GM23338 (cell line): ENCODE results near the gene TIAM1. TPM values are rescaled to one million over a fixed set of nuclear protein-coding genes. Genes with fewer than 3 reads are reported as not detected.

Source experiments
- CREB1 ChIP-seq: fragments of 250-450 bp; sonication (Bioruptor Pico); IDR thresholded peaks from 2 replicates; pipeline ENCODE4 v1.5.0; 2020; ENCODE audit warnings: low read depth, mild to moderate bottlenecking, moderate library complexity
- CTCF ChIP-seq, 2 experiments: fragments of 200-600 bp in 1 of 2; sonication (generic) in 1 of 2; conservative IDR thresholded peaks; 2 replicates each; pipeline versions ENCODE4 v1.5.1 to v1.6.1; 2016 to 2017; ENCODE audit warnings: antibody characterized with exemption in 2 of 2, low read depth in 2 of 2, mild to moderate bottlenecking in 2 of 2, moderate library complexity in 1 of 2
- ETS1 ChIP-seq: IDR thresholded peaks from 2 replicates; pipeline ENCODE4 v1.6.1; 2016; ENCODE audit warnings: antibody characterized with exemption
- EZH2phosphoT487 ChIP-seq: fragments of 200-600 bp; sonication (generic); IDR thresholded peaks from one replicate; pipeline ENCODE4 v1.8.1; 2018; ENCODE audit warnings: antibody characterized with exemption; ENCODE audit not compliant: unreplicated experiment
- NANOG ChIP-seq: IDR thresholded peaks from 2 replicates; pipeline ENCODE4 v1.6.1; 2016; ENCODE audit warnings: antibody characterized with exemption, borderline replicate concordance
- POLR2AphosphoS5 ChIP-seq: IDR thresholded peaks from 2 replicates; pipeline ENCODE4 v1.6.1; 2016; ENCODE audit warnings: antibody characterized with exemption, low read depth
- REST ChIP-seq: IDR thresholded peaks from one replicate; pipeline ENCODE4 v1.6.1; 2018; ENCODE audit warnings: antibody characterized with exemption; ENCODE audit not compliant: unreplicated experiment
- STAT1 ChIP-seq: IDR thresholded peaks from one replicate; pipeline ENCODE4 v1.6.1; 2016; ENCODE audit warnings: antibody characterized with exemption; ENCODE audit not compliant: unreplicated experiment
- ZNF114 ChIP-seq: fragments of 250-450 bp; sonication (Bioruptor Pico); IDR thresholded peaks from 2 replicates; pipeline ENCODE4 v1.5.0; 2020; ENCODE audit warnings: mild to moderate bottlenecking, moderate library complexity
- polyA plus RNA-seq: library from polyadenylated mRNA; unstranded; fragments of >200 nt; fragmentation: Nextera tagmentation; extraction: Ambion mirVana; gene quantifications from 2 replicates; pipeline ENCODE4 v1.2.1, GENCODE V29; 2016
- total RNA-seq: library from RNA; depleted of rRNA; stranded (reverse); fragments of >200 nt; shearing (Covaris generic); gene quantifications from 2 replicates; pipeline ENCODE4 v1.2.3, GENCODE V29; 2014
- TF ChIP-seq, protein P1 (sequence below): fragments of 250-450 bp; sonication (Bioruptor Pico); IDR thresholded peaks from 2 replicates; pipeline ENCODE4 v1.5.0; 2020; ENCODE audit warnings: mild to moderate bottlenecking, moderate library complexity

TIAM1 gene
- total and polyA plus RNA-seq, 2 experiments from 2014 or later: 18.5 to 20.0 TPM

GRCh38 chr21:31354604-31355443, 10.8 kb upstream of the TIAM1 start (continued):
- TF ChIP-seq, protein P1, sequence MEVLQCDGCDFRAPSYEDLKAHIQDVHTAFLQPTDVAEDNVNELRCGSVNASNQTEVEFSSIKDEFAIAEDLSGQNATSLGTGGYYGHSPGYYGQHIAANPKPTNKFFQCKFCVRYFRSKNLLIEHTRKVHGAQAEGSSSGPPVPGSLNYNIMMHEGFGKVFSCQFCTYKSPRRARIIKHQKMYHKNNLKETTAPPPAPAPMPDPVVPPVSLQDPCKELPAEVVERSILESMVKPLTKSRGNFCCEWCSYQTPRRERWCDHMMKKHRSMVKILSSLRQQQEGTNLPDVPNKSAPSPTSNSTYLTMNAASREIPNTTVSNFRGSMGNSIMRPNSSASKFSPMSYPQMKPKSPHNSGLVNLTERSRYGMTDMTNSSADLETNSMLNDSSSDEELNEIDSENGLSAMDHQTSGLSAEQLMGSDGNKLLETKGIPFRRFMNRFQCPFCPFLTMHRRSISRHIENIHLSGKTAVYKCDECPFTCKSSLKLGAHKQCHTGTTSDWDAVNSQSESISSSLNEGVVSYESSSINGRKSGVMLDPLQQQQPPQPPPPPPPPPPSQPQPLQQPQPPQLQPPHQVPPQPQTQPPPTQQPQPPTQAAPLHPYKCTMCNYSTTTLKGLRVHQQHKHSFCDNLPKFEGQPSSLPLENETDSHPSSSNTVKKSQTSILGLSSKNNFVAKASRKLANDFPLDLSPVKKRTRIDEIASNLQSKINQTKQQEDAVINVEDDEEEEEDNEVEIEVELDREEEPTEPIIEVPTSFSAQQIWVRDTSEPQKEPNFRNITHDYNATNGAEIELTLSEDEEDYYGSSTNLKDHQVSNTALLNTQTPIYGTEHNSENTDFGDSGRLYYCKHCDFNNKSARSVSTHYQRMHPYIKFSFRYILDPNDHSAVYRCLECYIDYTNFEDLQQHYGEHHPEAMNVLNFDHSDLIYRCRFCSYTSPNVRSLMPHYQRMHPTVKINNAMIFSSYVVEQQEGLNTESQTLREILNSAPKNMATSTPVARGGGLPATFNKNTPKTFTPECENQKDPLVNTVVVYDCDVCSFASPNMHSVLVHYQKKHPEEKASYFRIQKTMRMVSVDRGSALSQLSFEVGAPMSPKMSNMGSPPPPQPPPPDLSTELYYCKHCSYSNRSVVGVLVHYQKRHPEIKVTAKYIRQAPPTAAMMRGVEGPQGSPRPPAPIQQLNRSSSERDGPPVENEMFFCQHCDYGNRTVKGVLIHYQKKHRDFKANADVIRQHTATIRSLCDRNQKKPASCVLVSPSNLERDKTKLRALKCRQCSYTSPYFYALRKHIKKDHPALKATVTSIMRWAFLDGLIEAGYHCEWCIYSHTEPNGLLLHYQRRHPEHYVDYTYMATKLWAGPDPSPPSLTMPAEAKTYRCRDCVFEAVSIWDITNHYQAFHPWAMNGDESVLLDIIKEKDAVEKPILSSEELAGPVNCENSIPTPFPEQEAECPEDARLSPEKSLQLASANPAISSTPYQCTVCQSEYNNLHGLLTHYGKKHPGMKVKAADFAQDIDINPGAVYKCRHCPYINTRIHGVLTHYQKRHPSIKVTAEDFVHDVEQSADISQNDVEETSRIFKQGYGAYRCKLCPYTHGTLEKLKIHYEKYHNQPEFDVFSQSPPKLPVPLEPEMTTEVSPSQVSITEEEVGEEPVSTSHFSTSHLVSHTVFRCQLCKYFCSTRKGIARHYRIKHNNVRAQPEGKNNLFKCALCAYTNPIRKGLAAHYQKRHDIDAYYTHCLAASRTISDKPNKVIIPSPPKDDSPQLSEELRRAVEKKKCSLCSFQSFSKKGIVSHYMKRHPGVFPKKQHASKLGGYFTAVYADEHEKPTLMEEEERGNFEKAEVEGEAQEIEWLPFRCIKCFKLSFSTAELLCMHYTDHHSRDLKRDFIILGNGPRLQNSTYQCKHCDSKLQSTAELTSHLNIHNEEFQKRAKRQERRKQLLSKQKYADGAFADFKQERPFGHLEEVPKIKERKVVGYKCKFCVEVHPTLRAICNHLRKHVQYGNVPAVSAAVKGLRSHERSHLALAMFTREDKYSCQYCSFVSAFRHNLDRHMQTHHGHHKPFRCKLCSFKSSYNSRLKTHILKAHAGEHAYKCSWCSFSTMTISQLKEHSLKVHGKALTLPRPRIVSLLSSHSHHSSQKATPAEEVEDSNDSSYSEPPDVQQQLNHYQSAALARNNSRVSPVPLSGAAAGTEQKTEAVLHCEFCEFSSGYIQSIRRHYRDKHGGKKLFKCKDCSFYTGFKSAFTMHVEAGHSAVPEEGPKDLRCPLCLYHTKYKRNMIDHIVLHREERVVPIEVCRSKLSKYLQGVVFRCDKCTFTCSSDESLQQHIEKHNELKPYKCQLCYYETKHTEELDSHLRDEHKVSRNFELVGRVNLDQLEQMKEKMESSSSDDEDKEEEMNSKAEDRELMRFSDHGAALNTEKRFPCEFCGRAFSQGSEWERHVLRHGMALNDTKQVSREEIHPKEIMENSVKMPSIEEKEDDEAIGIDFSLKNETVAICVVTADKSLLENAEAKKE: no peak
- TF ChIP-seq EZH2phosphoT487 (no peak), ZNF114 (CRISPR knock-in tag) (no peak), ETS1 (no peak), STAT1 (no peak), NANOG (no peak), CTCF (conservative IDR thresholded peaks at IDR 0.05; ENCODE audit: low read depth in 2 of 2) (no peak), REST (no peak), POLR2AphosphoS5 (no peak), CREB1 (CRISPR knock-in tag) (no peak)
